ENCODE data around the gene MACF1. TPM values are rescaled to one million over a fixed set of nuclear protein-coding genes. Genes with fewer than 3 reads are reported as not detected.

MACF1 gene
- total RNA-seq, 4 donors from 2014 or later, result 421 to 942 (median 545) TPM

- no peak overlapping the region for H3K4me3 ChIP-seq
- DNase-seq (ENCODE audit: low spot score in 2 of 2), result no peak
- H3K27ac ChIP-seq, result peak overlapping the region; percentile 90
- WGBS, result 51% methylated on average over 6 of the region's 6 CpGs
- no peaks in the 10 kb centered on the region for H3K9me3 ChIP-seq
- peaks cover 71% of the 10 kb centered on the region for H3K4me1 ChIP-seq
- TF ChIP-seq, protein P1, sequence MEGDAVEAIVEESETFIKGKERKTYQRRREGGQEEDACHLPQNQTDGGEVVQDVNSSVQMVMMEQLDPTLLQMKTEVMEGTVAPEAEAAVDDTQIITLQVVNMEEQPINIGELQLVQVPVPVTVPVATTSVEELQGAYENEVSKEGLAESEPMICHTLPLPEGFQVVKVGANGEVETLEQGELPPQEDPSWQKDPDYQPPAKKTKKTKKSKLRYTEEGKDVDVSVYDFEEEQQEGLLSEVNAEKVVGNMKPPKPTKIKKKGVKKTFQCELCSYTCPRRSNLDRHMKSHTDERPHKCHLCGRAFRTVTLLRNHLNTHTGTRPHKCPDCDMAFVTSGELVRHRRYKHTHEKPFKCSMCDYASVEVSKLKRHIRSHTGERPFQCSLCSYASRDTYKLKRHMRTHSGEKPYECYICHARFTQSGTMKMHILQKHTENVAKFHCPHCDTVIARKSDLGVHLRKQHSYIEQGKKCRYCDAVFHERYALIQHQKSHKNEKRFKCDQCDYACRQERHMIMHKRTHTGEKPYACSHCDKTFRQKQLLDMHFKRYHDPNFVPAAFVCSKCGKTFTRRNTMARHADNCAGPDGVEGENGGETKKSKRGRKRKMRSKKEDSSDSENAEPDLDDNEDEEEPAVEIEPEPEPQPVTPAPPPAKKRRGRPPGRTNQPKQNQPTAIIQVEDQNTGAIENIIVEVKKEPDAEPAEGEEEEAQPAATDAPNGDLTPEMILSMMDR (IDR thresholded peaks at IDR 0.05), result no peak
- TF ChIP-seq POLR2A (IDR thresholded peaks at IDR 0.05) (no peak), EP300 (IDR thresholded peaks at IDR 0.05) (no peak), POLR2AphosphoS5 (IDR thresholded peaks at IDR 0.05) (no peak)
- H3K36me3 ChIP-seq, result peaks cover under 1% of the 10 kb centered on the region
- H3K27me3 ChIP-seq, result no peaks in the 10 kb centered on the region
Observed at GRCh38 chr1:39407510-39407895, 203.0 kb downstream of the MACF1 start.

- no peak for DNase-seq (ENCODE audit: low spot score in 2 of 2)
- no peak for TF ChIP-seq EP300 (IDR thresholded peaks at IDR 0.05)
- TF ChIP-seq POLR2A (IDR thresholded peaks at IDR 0.05), result peak in 1 of 2 donors; percentile 19
- TF ChIP-seq POLR2AphosphoS5 (IDR thresholded peaks at IDR 0.05), result peak in 1 of 3 donors; percentile 11
- TF ChIP-seq, protein P1 (IDR thresholded peaks at IDR 0.05), result no peak
- Histone ChIP-seq H3K36me3 (peaks cover 6% of the 10 kb centered on the region), H3K9me3 (no peaks in the 10 kb centered on the region), H3K4me1 (peaks cover 77% of the 10 kb centered on the region), H3K27me3 (no peaks in the 10 kb centered on the region), H3K27ac (peak overlapping the region; percentile 90), H3K4me3 (peak overlapping the region; percentile 88)
- 16% methylated on average over 23 of the region's 38 CpGs for WGBS
Observed at GRCh38 chr1:39407896-39408640, 203.6 kb downstream of the MACF1 start.

GRCh38 chr1:39408641-39409054 lies 204.2 kb downstream of the MACF1 start:
- no peaks in the 10 kb centered on the region for H3K9me3 ChIP-seq
- peak overlapping the region; percentile 88 for H3K4me3 ChIP-seq
- 0% methylated on average over 2 of the region's 53 CpGs for WGBS
- peaks cover 8% of the 10 kb centered on the region for H3K36me3 ChIP-seq
- H3K27me3 ChIP-seq, result no peaks in the 10 kb centered on the region
- H3K27ac ChIP-seq, result peak overlapping the region; percentile 90
- peaks cover 81% of the 10 kb centered on the region for H3K4me1 ChIP-seq
- DNase-seq (ENCODE audit: low spot score in 2 of 2), result peak; percentile 93 to 96
- TF ChIP-seq EP300 (IDR thresholded peaks at IDR 0.05), result no peak
- TF ChIP-seq POLR2A (IDR thresholded peaks at IDR 0.05), result no peak
- TF ChIP-seq POLR2AphosphoS5 (IDR thresholded peaks at IDR 0.05), result no peak
- TF ChIP-seq, protein P1 (IDR thresholded peaks at IDR 0.05), result no peak

DNA sequence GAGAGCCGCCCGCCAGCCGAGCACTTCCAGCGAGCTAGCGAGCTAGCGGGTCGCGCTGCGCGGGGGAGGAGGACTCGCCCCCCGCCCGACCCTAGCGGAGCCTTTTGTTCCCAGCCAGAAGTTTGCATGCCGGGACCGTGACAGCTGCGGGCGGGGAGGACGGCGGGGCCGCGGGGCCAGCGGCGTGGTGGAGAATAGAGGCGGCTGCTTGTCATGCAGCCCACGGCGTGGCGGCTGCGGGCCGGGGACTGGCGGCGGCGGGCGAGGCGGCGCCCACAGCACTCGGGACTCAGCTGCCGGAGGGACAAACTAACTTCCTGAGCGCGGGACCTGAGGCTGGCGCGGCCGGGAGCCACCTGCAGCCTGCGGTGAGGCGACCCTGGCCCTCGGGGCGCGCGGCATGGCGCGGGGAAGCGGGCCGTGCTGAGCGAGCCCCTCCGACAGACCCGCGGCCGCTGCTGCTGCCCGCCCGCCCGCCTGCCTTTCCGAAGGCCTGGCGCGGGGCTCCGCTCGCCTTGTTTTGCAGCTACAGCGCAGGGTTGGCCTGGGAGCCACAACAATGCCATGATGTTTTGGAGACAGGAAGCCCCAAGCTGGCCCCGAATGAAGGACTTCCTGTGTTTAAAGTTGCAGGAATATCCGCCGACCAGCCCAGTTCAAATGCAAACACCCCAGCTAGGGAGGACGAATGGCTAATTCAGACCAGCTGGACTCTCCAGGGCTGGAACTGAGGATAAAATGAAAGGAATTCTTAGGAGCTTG lies 204.7 kb downstream of the MACF1 start:
- WGBS, result under 1% methylated on average over 39 of the region's 71 CpGs
- TF ChIP-seq, protein P1 (IDR thresholded peaks at IDR 0.05), result no peak
- no peak for TF ChIP-seq EP300 (IDR thresholded peaks at IDR 0.05)
- no peak for TF ChIP-seq POLR2AphosphoS5 (IDR thresholded peaks at IDR 0.05)
- no peak for TF ChIP-seq POLR2A (IDR thresholded peaks at IDR 0.05)
- DNase-seq (ENCODE audit: low spot score in 2 of 2), result peak; percentile 80 to 87
- peak overlapping the region; percentile 90 for H3K27ac ChIP-seq
- H3K27me3 ChIP-seq, result no peaks in the 10 kb centered on the region
- peaks cover 87% of the 10 kb centered on the region for H3K4me1 ChIP-seq
- peaks cover 13% of the 10 kb centered on the region for H3K36me3 ChIP-seq
- H3K9me3 ChIP-seq, result no peaks in the 10 kb centered on the region
- peak overlapping the region; percentile 88 for H3K4me3 ChIP-seq

- DNase-seq (ENCODE audit: low spot score in 2 of 2), result peak; percentile 83 to 88
- no peaks in the 10 kb centered on the region for H3K27me3 ChIP-seq
- no peak overlapping the region for H3K27ac ChIP-seq
- 29% methylated on average over 3 of the region's 3 CpGs for WGBS
- TF ChIP-seq POLR2A (IDR thresholded peaks at IDR 0.05), result no peak
- TF ChIP-seq, protein P1 (IDR thresholded peaks at IDR 0.05), result peak; percentile 28 to 69
- peak in 1 of 3 donors; percentile 17 for TF ChIP-seq POLR2AphosphoS5 (IDR thresholded peaks at IDR 0.05)
- TF ChIP-seq EP300 (IDR thresholded peaks at IDR 0.05), result no peak
- peaks cover 18% of the 10 kb centered on the region for H3K36me3 ChIP-seq
- H3K4me3 ChIP-seq, result peak overlapping the region; percentile 88
- no peaks in the 10 kb centered on the region for H3K9me3 ChIP-seq
- H3K4me1 ChIP-seq, result peaks cover 82% of the 10 kb centered on the region
Observed at GRCh38 chr1:39410915-39411436, 206.5 kb downstream of the MACF1 start.
